Endothelial cell of umbilical vein (primary cell): ENCODE data around the gene ADCY7.
"Not testable (repeated sequence)": the region's sequence is repeated elsewhere in the genome, so short reads cannot be mapped to it uniquely, and the experiment has no call there.

Source experiments
- MYC ChIP-seq: IDR thresholded peaks from one replicate; pipeline ENCODE4 v1.6.1; 2011; ENCODE audit warnings: mild to moderate bottlenecking, low read depth, low read length
- POLR2A ChIP-seq: IDR thresholded peaks from 2 replicates; pipeline ENCODE4 v1.6.1; 2012; ENCODE audit warnings: low read depth, mild to moderate bottlenecking, control low read depth, low read length
- TF ChIP-seq, protein P1 (sequence below): IDR thresholded peaks from 2 replicates; pipeline ENCODE4 v1.6.1; 2011; ENCODE audit not compliant: insufficient read depth, insufficient read length
- TF ChIP-seq, protein P2 (sequence below), 2 donors: IDR thresholded peaks; 1 replicate in 1 of 2; 2 replicates in 1 of 2; pipeline ENCODE4 v1.5.1; 2011; ENCODE audit warnings: low read length in 2 of 2, mild to moderate bottlenecking in 2 of 2, moderate library complexity in 2 of 2, control low read depth in 1 of 2, inconsistent platforms in 1 of 2, low read depth in 1 of 2; ENCODE audit not compliant: insufficient read depth in 1 of 2; ENCODE audit errors: extremely low read depth in 1 of 2

DNA sequence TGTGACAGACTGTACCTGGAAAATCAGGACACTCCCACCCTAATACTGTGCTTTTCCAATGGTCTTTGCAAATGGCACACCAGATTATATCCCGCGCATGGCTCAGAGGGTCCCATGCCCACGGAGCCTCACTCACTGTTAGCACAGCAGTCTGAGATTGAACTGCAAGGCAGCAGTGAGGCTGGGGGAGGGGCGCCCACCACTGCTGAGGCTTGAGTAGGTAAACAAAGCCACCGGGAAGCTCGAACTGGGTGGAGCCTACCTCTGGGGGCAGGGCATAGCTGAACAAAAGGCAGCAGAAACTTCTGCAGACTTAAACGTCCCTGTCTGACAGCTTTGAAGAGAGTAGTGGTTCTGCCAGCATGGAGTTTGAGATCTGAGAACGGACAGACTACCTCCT lies 77.2 kb downstream of the ADCY7 start:
- not testable (repeated sequence) for TF ChIP-seq MYC, POLR2A
- TF ChIP-seq, protein P1, sequence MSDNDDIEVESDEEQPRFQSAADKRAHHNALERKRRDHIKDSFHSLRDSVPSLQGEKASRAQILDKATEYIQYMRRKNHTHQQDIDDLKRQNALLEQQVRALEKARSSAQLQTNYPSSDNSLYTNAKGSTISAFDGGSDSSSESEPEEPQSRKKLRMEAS, result not testable (repeated sequence)
- TF ChIP-seq, protein P2, sequence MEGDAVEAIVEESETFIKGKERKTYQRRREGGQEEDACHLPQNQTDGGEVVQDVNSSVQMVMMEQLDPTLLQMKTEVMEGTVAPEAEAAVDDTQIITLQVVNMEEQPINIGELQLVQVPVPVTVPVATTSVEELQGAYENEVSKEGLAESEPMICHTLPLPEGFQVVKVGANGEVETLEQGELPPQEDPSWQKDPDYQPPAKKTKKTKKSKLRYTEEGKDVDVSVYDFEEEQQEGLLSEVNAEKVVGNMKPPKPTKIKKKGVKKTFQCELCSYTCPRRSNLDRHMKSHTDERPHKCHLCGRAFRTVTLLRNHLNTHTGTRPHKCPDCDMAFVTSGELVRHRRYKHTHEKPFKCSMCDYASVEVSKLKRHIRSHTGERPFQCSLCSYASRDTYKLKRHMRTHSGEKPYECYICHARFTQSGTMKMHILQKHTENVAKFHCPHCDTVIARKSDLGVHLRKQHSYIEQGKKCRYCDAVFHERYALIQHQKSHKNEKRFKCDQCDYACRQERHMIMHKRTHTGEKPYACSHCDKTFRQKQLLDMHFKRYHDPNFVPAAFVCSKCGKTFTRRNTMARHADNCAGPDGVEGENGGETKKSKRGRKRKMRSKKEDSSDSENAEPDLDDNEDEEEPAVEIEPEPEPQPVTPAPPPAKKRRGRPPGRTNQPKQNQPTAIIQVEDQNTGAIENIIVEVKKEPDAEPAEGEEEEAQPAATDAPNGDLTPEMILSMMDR (IDR thresholded peaks at IDR 0.05; ENCODE audit: extremely low read depth in 1 of 2, insufficient read depth in 1 of 2, low read depth in 1 of 2, low read length in 2 of 2), result not testable (repeated sequence)
